K562 (cell line): ENCODE data around the gene CDRT4. TPM values are rescaled to one million over a fixed set of nuclear protein-coding genes. Genes with fewer than 3 reads are reported as not detected.

ENCODE experiments used
- ATAC-seq: fragments of 200-7000 bp; cut with Tn5 transposase; 3 replicates; pipeline ENCODE4 v1.9.1; 2020; ENCODE audit warnings: moderate library complexity
- BruUV-seq: library from RNA; stranded (reverse); fragments of 400-500 nt; replicated peaks from 2 replicates; lab custom pipeline; 2021; lab: Mats Ljungman, UMichigan
- CTCF ChIA-PET: fragments of 300-600 bp; formaldehyde crosslinking; extraction: SDS; loops from one replicate; lab custom pipeline; 2021; ENCODE audit warnings: low intra/inter-chr PET ratio; lab: Yijun Ruan, JAX
- POLR2A ChIA-PET: fragments of 300-600, 350-650 bp; sonication (Branson Sonifier 250); formaldehyde crosslinking; extraction: SDS; loops from one replicate; lab custom pipeline; 2021; ENCODE audit warnings: antibody characterized with exemption, inconsistent platforms; lab: Yijun Ruan, JAX
- DNase-seq, 4 experiments: peaks; one replicate each; pipeline versions ENCODE4 v3.0.0 to v3.0.0-alpha.2; 2011 to 2018; ENCODE audit warnings: low spot score in 3 of 4, mixed read lengths in 3 of 4; ENCODE audit errors: extremely low read depth in 1 of 4
- FAIRE-seq: peaks from 2 replicates; lab custom pipeline; 2011; peaks lifted over from hg19 to GRCh38; lab: Jason Lieb, UNC
- H2AFZ ChIP-seq: 2 replicates; pipeline ENCODE4 v1.6.0; 2011; ENCODE audit warnings: low read depth, low read length, control low read depth, inconsistent platforms
- H3K27ac ChIP-seq: fragments of 200-600 bp; 3 replicates; pipeline ENCODE4 v1.8.0; 2011; ENCODE audit warnings: low read depth, mild to moderate bottlenecking, control low read depth, inconsistent platforms, low read length, moderate library complexity, mixed read lengths; ENCODE audit errors: extremely low read depth
- H3K27me3 ChIP-seq, 2 experiments: fragments of 300-600 bp in 1 of 2; 2 replicates in 1 of 2; 3 replicates in 1 of 2; pipeline versions ENCODE4 v1.6.0 to v1.8.0; 2011; ENCODE audit warnings: inconsistent platforms in 2 of 2, low read length in 2 of 2, mild to moderate bottlenecking in 1 of 2, mixed read lengths in 1 of 2, moderate library complexity in 1 of 2; ENCODE audit not compliant: control insufficient read depth in 2 of 2, insufficient read depth in 2 of 2
- H3K36me3 ChIP-seq: fragments of 300-600 bp; 3 replicates; pipeline ENCODE4 v1.8.0; 2011; ENCODE audit warnings: mild to moderate bottlenecking, low read length, inconsistent platforms; ENCODE audit not compliant: control insufficient read depth, insufficient read depth
- H3K4me1 ChIP-seq, 2 experiments: fragments of 200-600 bp in 1 of 2; replicated peaks in 1 of 2; 2 replicates in 1 of 2; 3 replicates in 1 of 2; pipeline versions ENCODE4 v1.5.1 to v1.8.0; 2011; ENCODE audit warnings: inconsistent platforms in 2 of 2, low read length in 2 of 2, mild to moderate bottlenecking in 1 of 2, mixed read lengths in 1 of 2, moderate library complexity in 1 of 2; ENCODE audit not compliant: control insufficient read depth in 2 of 2, insufficient read depth in 2 of 2
- H3K4me2 ChIP-seq: 2 replicates; pipeline ENCODE4 v1.6.1; 2011; ENCODE audit warnings: low read length, control low read depth, inconsistent platforms, mixed read lengths; ENCODE audit not compliant: insufficient read depth
- H3K4me3 ChIP-seq: fragments of 200-600 bp; sonication (generic), shearing (Covaris generic); 2 replicates; pipeline ENCODE4 v1.5.1; 2016; ENCODE audit warnings: control low read depth, inconsistent platforms
- H3K79me2 ChIP-seq: fragments of 200-600 bp; 3 replicates; pipeline ENCODE4 v1.8.0; 2011; ENCODE audit warnings: low read length, inconsistent platforms; ENCODE audit not compliant: control insufficient read depth, insufficient read depth
- H3K9ac ChIP-seq, 2 experiments: 2 replicates each; pipeline versions ENCODE4 v1.6.0 to v1.6.1; 2011; ENCODE audit warnings: low read depth in 2 of 2, low read length in 2 of 2, control low read depth in 1 of 2, inconsistent platforms in 1 of 2, mild to moderate bottlenecking in 1 of 2, mixed read lengths in 1 of 2; ENCODE audit not compliant: insufficient read depth in 1 of 2
- H3K9me1 ChIP-seq: one replicate; pipeline ENCODE4 v1.6.0; 2011; ENCODE audit warnings: inconsistent platforms, mild to moderate bottlenecking, low read length, moderate library complexity; ENCODE audit not compliant: control insufficient read depth, insufficient read depth
- H3K9me3 ChIP-seq: replicated peaks from 2 replicates; pipeline ENCODE4 v1.5.1; 2011; ENCODE audit warnings: low read depth, low read length, inconsistent platforms; ENCODE audit not compliant: control insufficient read depth, insufficient read depth
- H4K20me1 ChIP-seq: replicated peaks from 2 replicates; pipeline ENCODE4 v1.6.1; 2011; ENCODE audit warnings: low read length, inconsistent platforms, mixed read lengths; ENCODE audit not compliant: control insufficient read depth, insufficient read depth
- CCAR2 ChIP-seq: fragments of 200-400 bp; formaldehyde crosslinking; IDR thresholded peaks from 2 replicates; pipeline ENCODE4 v1.6.1; 2017; ENCODE audit warnings: mild to moderate bottlenecking, low read depth, low read length
- DDX20 ChIP-seq: fragments of 450-650 bp; IDR thresholded peaks from 2 replicates; pipeline ENCODE4 v1.6.1; 2016; ENCODE audit warnings: missing genetic modification characterization, low read depth, mild to moderate bottlenecking, missing compliant biosample characterization, moderate library complexity
- GABPB1 ChIP-seq: sonication (generic); formaldehyde crosslinking; IDR thresholded peaks from 2 replicates; pipeline ENCODE4 v1.8.0; 2022; ENCODE audit warnings: mild to moderate bottlenecking, missing genetic modification reagents
- ILF3 ChIP-seq: fragments of 450-650 bp; IDR thresholded peaks from 2 replicates; pipeline ENCODE4 v1.6.1; 2018; ENCODE audit warnings: antibody characterized with exemption, mild to moderate bottlenecking, moderate library complexity, borderline replicate concordance
- POLR2B ChIP-seq: fragments of 450-650 bp; IDR thresholded peaks from 2 replicates; pipeline ENCODE4 v1.6.1; 2018; ENCODE audit warnings: low read depth; ENCODE audit not compliant: partially characterized antibody
- RBM17 ChIP-seq: fragments of 200-400 bp; formaldehyde crosslinking; IDR thresholded peaks from 2 replicates; pipeline ENCODE4 v1.6.1; 2017; ENCODE audit warnings: low read depth, mild to moderate bottlenecking, low read length, borderline replicate concordance
- RBM25 ChIP-seq: fragments of 200-400 bp; formaldehyde crosslinking; IDR thresholded peaks from 2 replicates; pipeline ENCODE4 v1.6.1; 2018; ENCODE audit warnings: low read length, low read depth, moderate library complexity; ENCODE audit not compliant: severe bottlenecking
- ZBTB17 ChIP-seq: fragments of 450-650 bp; formaldehyde crosslinking; IDR thresholded peaks from 2 replicates; pipeline ENCODE4 v1.4.0; 2020; ENCODE audit warnings: mild to moderate bottlenecking
- ZBTB7A ChIP-seq: IDR thresholded peaks from 2 replicates; pipeline ENCODE4 v1.6.1; 2011; ENCODE audit warnings: low read depth, mild to moderate bottlenecking, low read length, moderate library complexity, borderline replicate concordance; ENCODE audit not compliant: control insufficient read depth
- ZFPM2 ChIP-seq: fragments of 250-450 bp; sonication (Bioruptor Pico); IDR thresholded peaks from 2 replicates; pipeline ENCODE4 v1.5.1; 2022; ENCODE audit warnings: mild to moderate bottlenecking
- ZNF232 ChIP-seq: sonication (generic); formaldehyde crosslinking; IDR thresholded peaks from 2 replicates; pipeline ENCODE4 v1.8.0; 2022; ENCODE audit warnings: mild to moderate bottlenecking, missing genetic modification reagents
- ZNF507 ChIP-seq: conservative IDR thresholded peaks from 2 replicates; pipeline ENCODE4 v1.6.1; 2017; ENCODE audit warnings: missing genetic modification characterization, missing compliant biosample characterization
- WGBS: fragments of 100-300 bp; shearing (Covaris generic); methylation state at CpG from one replicate; pipeline ENCODE4 v1.1.6; 2016; ENCODE audit warnings: low coverage, mixed read lengths; ENCODE audit not compliant: insufficient coverage; ENCODE audit errors: missing lambda C conversion rate; 5-methylcytosine and 5-hydroxymethylcytosine counted together
- in situ Hi-C: fragments of 300-500 bp; cut with MboI; formaldehyde crosslinking; loops from 4 replicates; pipeline ENCODE4 v1.15.0; 2018; ENCODE audit warnings: inconsistent platforms, mixed read lengths
- intact Hi-C: fragments of 100-400 bp; cut with micrococcal nuclease; formaldehyde crosslinking; loops from 2 replicates; pipeline ENCODE4 v1.14.2; 2022
- polyA plus RNA-seq, 8 experiments: library from polyadenylated mRNA; depleted of rRNA in 4 of 8; stranded (reverse) in 5 of 8; unstranded in 3 of 8; fragments of >200 nt; fragmentation: Nextera tagmentation in 2 of 8; fragmentation: Illumina TruSeq in 1 of 8; extraction: Ambion mirVana in 2 of 8; extraction: Trizol in 1 of 8; gene quantifications; 2 replicates each; pipeline versions ENCODE4 v1.2.1 to v1.2.3, GENCODE V29; 2011 to 2014; ENCODE audit warnings: inconsistent platforms in 1 of 8, missing spikeins in 1 of 8
- total RNA-seq, 7 experiments: library from RNA; depleted of rRNA in 6 of 7; stranded (reverse); fragments of >200 nt in 6 of 7; fragmentation: Illumina TruSeq in 2 of 7; extraction: Trizol in 2 of 7; gene quantifications; 2 replicates each; pipeline versions ENCODE4 v1.2.1 to v1.2.3, GENCODE V29; 2011 to 2021; ENCODE audit warnings: low replicate concordance in 1 of 7
- TF ChIP-seq, protein P1 (sequence below): fragments of 250-450 bp; sonication (Bioruptor Pico); IDR thresholded peaks from 2 replicates; pipeline ENCODE4 v1.4.0; 2020
- TF ChIP-seq, protein P2 (sequence below): sonication (generic); formaldehyde crosslinking; IDR thresholded peaks from 2 replicates; pipeline ENCODE4 v1.8.1; 2023; ENCODE audit warnings: mild to moderate bottlenecking, missing genetic modification reagents
- TF ChIP-seq, protein P3 (sequence below): fragments of 250-450 bp; sonication (Bioruptor Pico); IDR thresholded peaks from 2 replicates; pipeline ENCODE4 v1.6.1; 2021; ENCODE audit warnings: mild to moderate bottlenecking

The CDRT4 gene
- total and polyA plus RNA-seq, 9 of the 15 experiments (the other 6 are each of a cell fraction or from before 2014, with no cell fraction given), result 1.7 to 6.4 (median 3.5) TPM

DNA sequence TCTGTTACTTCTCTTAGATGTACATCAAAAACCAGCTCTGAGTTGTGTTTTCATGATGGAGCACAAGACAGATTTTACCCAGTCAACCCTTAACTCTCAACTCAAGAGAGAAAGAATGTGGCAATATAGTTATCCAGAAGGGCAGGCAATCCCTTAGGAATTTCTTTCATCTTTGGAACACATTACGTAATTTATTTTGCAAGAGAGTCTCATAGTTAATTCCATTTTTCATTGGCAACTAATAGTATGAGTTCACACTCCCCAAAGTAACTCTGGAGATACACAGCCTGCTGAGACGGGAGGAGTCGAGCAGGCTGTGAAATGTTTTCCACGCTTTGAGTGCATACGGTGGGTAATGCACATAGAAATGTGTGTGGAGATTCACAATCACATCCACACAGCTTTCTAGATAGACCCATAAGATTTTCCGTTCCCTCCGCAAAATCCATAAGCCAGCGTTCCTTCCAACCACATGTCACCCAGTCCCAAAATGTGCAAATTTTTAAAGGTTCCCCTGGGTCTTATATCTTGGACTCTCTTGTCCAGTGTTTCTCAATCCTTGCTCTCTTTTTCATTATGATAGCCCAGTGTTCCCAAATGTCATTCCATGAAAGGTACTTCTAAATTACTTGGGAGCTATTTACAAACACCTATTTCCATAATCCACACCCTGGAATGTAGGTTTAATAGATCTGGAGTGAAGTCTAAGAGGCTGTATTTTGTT, 8.4 kb upstream of the CDRT4 start:
- H3K27ac ChIP-seq, result no peak overlapping the region
- H3K79me2 ChIP-seq, result no peaks in the 10 kb centered on the region
- ChIA-PET POLR2A (interaction anchor here (0.9 kb wide), 1 partner anchor 13 kb away, joined by 3 read pairs; no protein-coding TSS in a partner anchor), CTCF (no interaction called here)
- DNase-seq, result no peak
- WGBS, result 89% methylated on average over 8 of the region's 8 CpGs
- no peak overlapping the region for H3K4me3 ChIP-seq
- no peaks in the 10 kb centered on the region for H3K9me3 ChIP-seq
- H3K9ac ChIP-seq, result no peak overlapping the region
- H3K9me1 ChIP-seq, result no peaks in the 10 kb centered on the region
- in situ Hi-C loops, result no loop called here
- H3K36me3 ChIP-seq, result no peaks in the 10 kb centered on the region
- intact Hi-C loops, result no loop called here
- H3K27me3 ChIP-seq, result no peaks in the 10 kb centered on the region
- no TSS peak for BruUV-seq
- H2AFZ ChIP-seq, result no peak overlapping the region
- H3K4me2 ChIP-seq, result no peak overlapping the region
- no peak for ATAC-seq
- H4K20me1 ChIP-seq, result no peaks in the 10 kb centered on the region
- no peak for FAIRE-seq
- H3K4me1 ChIP-seq, result no peaks in the 10 kb centered on the region
- TF ChIP-seq ZBTB17 (CRISPR knock-in tag) (no peak), ZNF507 (tag) (no peak), RBM17 (no peak), ILF3 (no peak), DDX20 (tag) (no peak), CCAR2 (no peak), RBM25 (no peak), ZBTB7A (no peak), GABPB1 (CRISPR knock-in tag) (no peak), ZFPM2 (CRISPR knock-in tag) (no peak), ZNF232 (CRISPR knock-in tag) (no peak), POLR2B (no peak)
- TF ChIP-seq, protein P1, sequence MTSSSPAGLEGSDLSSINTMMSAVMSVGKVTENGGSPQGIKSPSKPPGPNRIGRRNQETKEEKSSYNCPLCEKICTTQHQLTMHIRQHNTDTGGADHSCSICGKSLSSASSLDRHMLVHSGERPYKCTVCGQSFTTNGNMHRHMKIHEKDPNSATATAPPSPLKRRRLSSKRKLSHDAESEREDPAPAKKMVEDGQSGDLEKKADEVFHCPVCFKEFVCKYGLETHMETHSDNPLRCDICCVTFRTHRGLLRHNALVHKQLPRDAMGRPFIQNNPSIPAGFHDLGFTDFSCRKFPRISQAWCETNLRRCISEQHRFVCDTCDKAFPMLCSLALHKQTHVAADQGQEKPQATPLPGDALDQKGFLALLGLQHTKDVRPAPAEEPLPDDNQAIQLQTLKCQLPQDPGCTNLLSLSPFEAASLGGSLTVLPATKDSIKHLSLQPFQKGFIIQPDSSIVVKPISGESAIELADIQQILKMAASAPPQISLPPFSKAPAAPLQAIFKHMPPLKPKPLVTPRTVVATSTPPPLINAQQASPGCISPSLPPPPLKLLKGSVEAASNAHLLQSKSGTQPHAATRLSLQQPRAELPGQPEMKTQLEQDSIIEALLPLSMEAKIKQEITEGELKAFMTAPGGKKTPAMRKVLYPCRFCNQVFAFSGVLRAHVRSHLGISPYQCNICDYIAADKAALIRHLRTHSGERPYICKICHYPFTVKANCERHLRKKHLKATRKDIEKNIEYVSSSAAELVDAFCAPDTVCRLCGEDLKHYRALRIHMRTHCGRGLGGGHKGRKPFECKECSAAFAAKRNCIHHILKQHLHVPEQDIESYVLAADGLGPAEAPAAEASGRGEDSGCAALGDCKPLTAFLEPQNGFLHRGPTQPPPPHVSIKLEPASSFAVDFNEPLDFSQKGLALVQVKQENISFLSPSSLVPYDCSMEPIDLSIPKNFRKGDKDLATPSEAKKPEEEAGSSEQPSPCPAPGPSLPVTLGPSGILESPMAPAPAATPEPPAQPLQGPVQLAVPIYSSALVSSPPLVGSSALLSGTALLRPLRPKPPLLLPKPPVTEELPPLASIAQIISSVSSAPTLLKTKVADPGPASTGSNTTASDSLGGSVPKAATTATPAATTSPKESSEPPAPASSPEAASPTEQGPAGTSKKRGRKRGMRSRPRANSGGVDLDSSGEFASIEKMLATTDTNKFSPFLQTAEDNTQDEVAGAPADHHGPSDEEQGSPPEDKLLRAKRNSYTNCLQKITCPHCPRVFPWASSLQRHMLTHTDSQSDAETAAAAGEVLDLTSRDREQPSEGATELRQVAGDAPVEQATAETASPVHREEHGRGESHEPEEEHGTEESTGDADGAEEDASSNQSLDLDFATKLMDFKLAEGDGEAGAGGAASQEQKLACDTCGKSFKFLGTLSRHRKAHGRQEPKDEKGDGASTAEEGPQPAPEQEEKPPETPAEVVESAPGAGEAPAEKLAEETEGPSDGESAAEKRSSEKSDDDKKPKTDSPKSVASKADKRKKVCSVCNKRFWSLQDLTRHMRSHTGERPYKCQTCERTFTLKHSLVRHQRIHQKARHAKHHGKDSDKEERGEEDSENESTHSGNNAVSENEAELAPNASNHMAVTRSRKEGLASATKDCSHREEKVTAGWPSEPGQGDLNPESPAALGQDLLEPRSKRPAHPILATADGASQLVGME (CRISPR knock-in tag), result no peak
- TF ChIP-seq, protein P2, sequence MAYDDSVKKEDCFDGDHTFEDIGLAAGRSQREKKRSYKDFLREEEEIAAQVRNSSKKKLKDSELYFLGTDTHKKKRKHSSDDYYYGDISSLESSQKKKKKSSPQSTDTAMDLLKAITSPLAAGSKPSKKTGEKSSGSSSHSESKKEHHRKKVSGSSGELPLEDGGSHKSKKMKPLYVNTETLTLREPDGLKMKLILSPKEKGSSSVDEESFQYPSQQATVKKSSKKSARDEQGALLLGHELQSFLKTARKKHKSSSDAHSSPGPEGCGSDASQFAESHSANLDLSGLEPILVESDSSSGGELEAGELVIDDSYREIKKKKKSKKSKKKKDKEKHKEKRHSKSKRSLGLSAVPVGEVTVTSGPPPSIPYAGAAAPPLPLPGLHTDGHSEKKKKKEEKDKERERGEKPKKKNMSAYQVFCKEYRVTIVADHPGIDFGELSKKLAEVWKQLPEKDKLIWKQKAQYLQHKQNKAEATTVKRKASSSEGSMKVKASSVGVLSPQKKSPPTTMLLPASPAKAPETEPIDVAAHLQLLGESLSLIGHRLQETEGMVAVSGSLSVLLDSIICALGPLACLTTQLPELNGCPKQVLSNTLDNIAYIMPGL (CRISPR knock-in tag), result no peak
- TF ChIP-seq, protein P3, sequence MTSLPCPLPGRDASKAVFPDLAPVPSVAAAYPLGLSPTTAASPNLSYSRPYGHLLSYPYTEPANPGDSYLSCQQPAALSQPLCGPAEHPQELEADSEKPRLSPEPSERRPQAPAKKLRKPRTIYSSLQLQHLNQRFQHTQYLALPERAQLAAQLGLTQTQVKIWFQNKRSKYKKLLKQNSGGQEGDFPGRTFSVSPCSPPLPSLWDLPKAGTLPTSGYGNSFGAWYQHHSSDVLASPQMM (CRISPR knock-in tag), result no peak
